ENCODE measurements around the gene ANGPTL4.

ANGPTL4 gene

GRCh38 chr19:8336072-8336569 lies 27.8 kb upstream of the ANGPTL4 start:
- no peak for ATAC-seq
- TF ChIP-seq ZFP3 (CRISPR knock-in tag; IDR thresholded peaks at IDR 0.05) (no peak), CSDC2 (CRISPR knock-in tag; IDR thresholded peaks at IDR 0.05) (no peak), ZNF70 (CRISPR knock-in tag; IDR thresholded peaks at IDR 0.05) (no peak), RARB (CRISPR knock-in tag; IDR thresholded peaks at IDR 0.05) (no peak), TCF4 (CRISPR knock-in tag; IDR thresholded peaks at IDR 0.05; ENCODE audit: borderline replicate concordance) (no peak), ARNTL (CRISPR knock-in tag; IDR thresholded peaks at IDR 0.05; ENCODE audit: borderline replicate concordance, low read depth) (no peak), ZC3H10 (CRISPR knock-in tag; IDR thresholded peaks at IDR 0.05) (no peak), POU6F1 (CRISPR knock-in tag; IDR thresholded peaks at IDR 0.05; ENCODE audit: borderline replicate concordance, low read depth) (no peak), ESRRG (CRISPR knock-in tag; IDR thresholded peaks at IDR 0.05) (no peak), SNAI2 (CRISPR knock-in tag; IDR thresholded peaks at IDR 0.05) (no peak), ZNF8 (CRISPR knock-in tag; IDR thresholded peaks at IDR 0.05) (no peak), PATZ1 (CRISPR knock-in tag; IDR thresholded peaks at IDR 0.05; ENCODE audit: borderline replicate concordance) (no peak), ZNF565 (CRISPR knock-in tag; conservative IDR thresholded peaks at IDR 0.05; ENCODE audit: low read depth) (no peak), TSHZ2 (CRISPR knock-in tag; IDR thresholded peaks at IDR 0.05) (no peak)

GRCh38 chr19:8336660-8337059 lies 27.3 kb upstream of the ANGPTL4 start:
- TF ChIP-seq OSR1 (CRISPR knock-in tag; IDR thresholded peaks at IDR 0.05), result no peak
- TF ChIP-seq GLIS3 (CRISPR knock-in tag; IDR thresholded peaks at IDR 0.05), result no peak
- TF ChIP-seq TOX (CRISPR knock-in tag; IDR thresholded peaks at IDR 0.05; ENCODE audit: borderline replicate concordance), result no peak
- TF ChIP-seq ZFP30 (CRISPR knock-in tag; IDR thresholded peaks at IDR 0.05), result no peak
- TF ChIP-seq PPARA (CRISPR knock-in tag; IDR thresholded peaks at IDR 0.05; ENCODE audit: borderline replicate concordance), result no peak
- TF ChIP-seq ZNF565 (CRISPR knock-in tag; conservative IDR thresholded peaks at IDR 0.05; ENCODE audit: low read depth), result no peak
- TF ChIP-seq ISL1 (CRISPR knock-in tag; IDR thresholded peaks at IDR 0.05), result no peak
- no peak for TF ChIP-seq BACH2 (CRISPR knock-in tag; IDR thresholded peaks at IDR 0.05; ENCODE audit: borderline replicate concordance)
- no peak for TF ChIP-seq POU6F1 (CRISPR knock-in tag; IDR thresholded peaks at IDR 0.05; ENCODE audit: borderline replicate concordance, low read depth)
- TF ChIP-seq ZNF70 (CRISPR knock-in tag; IDR thresholded peaks at IDR 0.05), result no peak
- no peak for TF ChIP-seq ESRRG (CRISPR knock-in tag; IDR thresholded peaks at IDR 0.05)
- no peak for TF ChIP-seq RARB (CRISPR knock-in tag; IDR thresholded peaks at IDR 0.05)
- TF ChIP-seq CREB5 (CRISPR knock-in tag; IDR thresholded peaks at IDR 0.05; ENCODE audit: low read depth), result no peak
- no peak for TF ChIP-seq TSHZ2 (CRISPR knock-in tag; IDR thresholded peaks at IDR 0.05)
- no peak for TF ChIP-seq CSDC2 (CRISPR knock-in tag; IDR thresholded peaks at IDR 0.05)
- TF ChIP-seq CSRNP3 (CRISPR knock-in tag; IDR thresholded peaks at IDR 0.05), result no peak
- no peak for TF ChIP-seq TCF4 (CRISPR knock-in tag; IDR thresholded peaks at IDR 0.05; ENCODE audit: borderline replicate concordance)
- TF ChIP-seq ZNF8 (CRISPR knock-in tag; IDR thresholded peaks at IDR 0.05), result no peak
- ATAC-seq, result no peak

Data from SK-N-SH treated with all-trans-retinoic acid at 6 μM for 48 hours (cell line).